ENCODE measurements around the gene RNF31.
A peak's percentile ranks its signal among the peaks of the same experiment; 100 is the strongest.

Gene RNF31

GRCh38 chr14:24171422-24172260, 24.3 kb downstream of the RNF31 start, which contains the start of gene REC8:
TSS of gene REC8 (plus strand) at chr14:24172080. CDS start at chr14:24172553, 473 bp downstream.
- 0 out of 2 replicates have a peak within 1 kb of the TSS, but pooled peaks have one; percentile 13 for H3K9ac ChIP-seq
- H3K9me3 ChIP-seq = no peaks in the 10 kb centered on the region
- no peak for TF ChIP-seq Cebpa-rat (IDR thresholded peaks at IDR 0.05)
- H4K20me1 ChIP-seq = no peaks in the 10 kb centered on the region
- H3K36me3 ChIP-seq = peaks cover 30% of the 10 kb centered on the region
- peaks cover 24% of the 10 kb centered on the region for H3K4me1 ChIP-seq
- H3K27me3 ChIP-seq = peaks cover 25% of the 10 kb centered on the region
- peak within 1 kb of the TSS; percentile 66 for H3K4me3 ChIP-seq
- H3K27ac ChIP-seq = no peak within 1 kb of the TSS
- peak within 1 kb of the TSS; percentile 90 for H3K4me2 ChIP-seq

GRCh38 chr14:24172261-24172860, 25.1 kb downstream of the RNF31 start:
- peak overlapping the region; percentile 66 for H3K4me3 ChIP-seq

GRCh38 chr14:24172871-24173281, 25.6 kb downstream of the RNF31 start:
- Histone ChIP-seq H3K4me1 (peaks cover 24% of the 10 kb centered on the region), H4K20me1 (no peaks in the 10 kb centered on the region), H3K27ac (no peak overlapping the region), H3K4me3 (no peak overlapping the region), H3K9me3 (no peaks in the 10 kb centered on the region), H3K36me3 (peaks cover 30% of the 10 kb centered on the region), H3K9ac (no peak overlapping the region), H3K4me2 (peak overlapping the region; percentile 90; the same call in 1 of the 2 replicates), H3K27me3 (peaks cover 25% of the 10 kb centered on the region)
- TF ChIP-seq Cebpa-rat (IDR thresholded peaks at IDR 0.05) = no peak

More at GRCh38 chr14:24172261-24172860, 25.1 kb downstream of the RNF31 start:
- H3K9ac ChIP-seq = 0 out of 2 replicates have a peak overlapping the region, but pooled peaks have one; percentile 13
- peaks cover 30% of the 10 kb centered on the region for H3K36me3 ChIP-seq
- TF ChIP-seq Cebpa-rat (IDR thresholded peaks at IDR 0.05) = no peak
- peaks cover 24% of the 10 kb centered on the region for H3K4me1 ChIP-seq
- no peaks in the 10 kb centered on the region for H3K9me3 ChIP-seq
- H3K27me3 ChIP-seq = peaks cover 25% of the 10 kb centered on the region
- no peak overlapping the region for H3K27ac ChIP-seq
- no peaks in the 10 kb centered on the region for H4K20me1 ChIP-seq
- peak overlapping the region; percentile 90 for H3K4me2 ChIP-seq

GRCh38 chr14:24176599-24176998, 29.3 kb downstream of the RNF31 start:
- TF ChIP-seq Cebpa-rat (IDR thresholded peaks at IDR 0.05) = no peak
- H3K4me2 ChIP-seq = no peak overlapping the region
- no peak overlapping the region for H3K27ac ChIP-seq
- peaks cover 40% of the 10 kb centered on the region for H3K4me1 ChIP-seq
- no peak overlapping the region for H3K4me3 ChIP-seq
- no peaks in the 10 kb centered on the region for H3K9me3 ChIP-seq
- H3K27me3 ChIP-seq = peaks cover 14% of the 10 kb centered on the region
- peaks cover 15% of the 10 kb centered on the region; the same call in 1 of the 2 replicates for H4K20me1 ChIP-seq
- H3K9ac ChIP-seq = no peak overlapping the region
- H3K36me3 ChIP-seq = peaks cover 57% of the 10 kb centered on the region

GRCh38 chr14:24177041-24177825, 29.9 kb downstream of the RNF31 start:
- H3K36me3 ChIP-seq = peaks cover 64% of the 10 kb centered on the region
- H3K27ac ChIP-seq = no peak overlapping the region
- H3K4me3 ChIP-seq = no peak overlapping the region
- no peak overlapping the region for H3K4me2 ChIP-seq
- peaks cover 15% of the 10 kb centered on the region; the same call in 1 of the 2 replicates for H4K20me1 ChIP-seq
- H3K4me1 ChIP-seq = peaks cover 34% of the 10 kb centered on the region
- no peak for TF ChIP-seq Cebpa-rat (IDR thresholded peaks at IDR 0.05)
- no peaks in the 10 kb centered on the region for H3K9me3 ChIP-seq
- H3K27me3 ChIP-seq = peaks cover 8% of the 10 kb centered on the region
- no peak overlapping the region for H3K9ac ChIP-seq

- H3K9ac ChIP-seq = no peak overlapping the region
- H3K9me3 ChIP-seq = no peaks in the 10 kb centered on the region
- no peak overlapping the region for H3K27ac ChIP-seq
- peaks cover 70% of the 10 kb centered on the region for H3K36me3 ChIP-seq
- H4K20me1 ChIP-seq = peaks cover 15% of the 10 kb centered on the region; the same call in 1 of the 2 replicates
- peaks cover 2% of the 10 kb centered on the region; the same call in 1 of the 2 replicates for H3K27me3 ChIP-seq
- H3K4me1 ChIP-seq = peaks cover 28% of the 10 kb centered on the region
- H3K4me3 ChIP-seq = no peak overlapping the region
- H3K4me2 ChIP-seq = no peak overlapping the region
- TF ChIP-seq Cebpa-rat (IDR thresholded peaks at IDR 0.05) = no peak
These were observed 30.6 kb downstream of the RNF31 start for GRCh38 chr14:24177891-24178290.

GRCh38 chr14:24178399-24179178, 31.3 kb downstream of the RNF31 start:
- Histone ChIP-seq H3K27me3 (no peaks in the 10 kb centered on the region), H4K20me1 (peaks cover 15% of the 10 kb centered on the region; the same call in 1 of the 2 replicates), H3K4me2 (peak overlapping the region; percentile 69), H3K9ac (0 out of 2 replicates have a peak overlapping the region, but pooled peaks have one; percentile 4), H3K27ac (peak overlapping the region; percentile 41; the same call in 1 of the 2 replicates), H3K36me3 (peaks cover 74% of the 10 kb centered on the region), H3K4me3 (no peak overlapping the region), H3K4me1 (peaks cover 26% of the 10 kb centered on the region), H3K9me3 (no peaks in the 10 kb centered on the region)
- no peak for TF ChIP-seq Cebpa-rat (IDR thresholded peaks at IDR 0.05)

- peaks cover 81% of the 10 kb centered on the region for H3K36me3 ChIP-seq
- H4K20me1 ChIP-seq = peaks cover 15% of the 10 kb centered on the region; the same call in 1 of the 2 replicates
- H3K27ac ChIP-seq = peak overlapping the region; percentile 41
These were observed 32.1 kb downstream of the RNF31 start for GRCh38 chr14:24179294-24179960.

More at GRCh38 chr14:24179294-24179960, 32.1 kb downstream of the RNF31 start:
- no peaks in the 10 kb centered on the region for H3K9me3 ChIP-seq
- TF ChIP-seq Cebpa-rat (IDR thresholded peaks at IDR 0.05) = no peak
- no peak overlapping the region for H3K4me3 ChIP-seq
- no peaks in the 10 kb centered on the region for H3K27me3 ChIP-seq
- H3K4me1 ChIP-seq = peaks cover 26% of the 10 kb centered on the region
- H3K9ac ChIP-seq = peak overlapping the region; percentile 44; the same call in 1 of the 2 replicates
- H3K4me2 ChIP-seq = peak overlapping the region; percentile 69
